GM23338 (cell line): ENCODE results near the gene CACNA2D1. TPM values are rescaled to one million over a fixed set of nuclear protein-coding genes. Genes with fewer than 3 reads are reported as not detected.

Experiments used
- ATAC-seq: fragments of 200-7000 bp; cut with Tn5 transposase; 3 replicates; pipeline ENCODE4 v1.9.1; 2020
- DNase-seq: peaks from one replicate; pipeline ENCODE4 v3.0.0-alpha.2; 2015; ENCODE audit warnings: low spot score
- H2AFZ ChIP-seq: fragments of 200-600 bp; sonication (generic); 2 replicates; pipeline ENCODE4 v1.8.0; 2016; ENCODE audit warnings: antibody characterized with exemption, mild to moderate bottlenecking, moderate library complexity
- H3F3A ChIP-seq: fragments of 200-600 bp; sonication (generic); replicated peaks from 2 replicates; pipeline ENCODE4 v1.8.0; 2017; ENCODE audit warnings: antibody characterized with exemption, mixed run types, low read depth
- H3K27ac ChIP-seq: fragments of 200-600 bp; sonication (generic); 2 replicates; pipeline ENCODE4 v1.6.1; 2016; ENCODE audit warnings: low read depth
- H3K27me3 ChIP-seq: fragments of 200-600 bp; sonication (generic); 2 replicates; pipeline ENCODE4 v1.8.0; 2016; ENCODE audit warnings: mild to moderate bottlenecking, mixed run types, moderate library complexity; ENCODE audit not compliant: insufficient read depth
- H3K36me3 ChIP-seq: fragments of 200-600 bp; sonication (generic); 2 replicates; pipeline ENCODE4 v1.8.0; 2016; ENCODE audit warnings: mild to moderate bottlenecking; ENCODE audit not compliant: insufficient read depth
- H3K4me1 ChIP-seq: fragments of 200-600 bp; sonication (generic); 2 replicates; pipeline ENCODE4 v1.8.0; 2016; ENCODE audit warnings: mild to moderate bottlenecking, moderate library complexity; ENCODE audit not compliant: insufficient read depth
- H3K4me2 ChIP-seq: fragments of 200-600 bp; sonication (generic); 2 replicates; pipeline ENCODE4 v1.7.1; 2017; ENCODE audit warnings: mixed run types
- H3K4me3 ChIP-seq: fragments of 200-600 bp; sonication (generic); 2 replicates; pipeline ENCODE4 v1.6.1; 2016; ENCODE audit warnings: mixed run types
- H3K79me2 ChIP-seq: fragments of 200-600 bp; sonication (generic); replicated peaks from 2 replicates; pipeline ENCODE4 v1.8.0; 2017; ENCODE audit warnings: mild to moderate bottlenecking; ENCODE audit not compliant: insufficient read depth
- H3K9me2 ChIP-seq: fragments of 200-600 bp; sonication (generic); 2 replicates; pipeline ENCODE4 v1.8.0; 2017; ENCODE audit not compliant: insufficient read depth
- H4K20me1 ChIP-seq: fragments of 200-600 bp; sonication (generic); replicated peaks from 2 replicates; pipeline ENCODE4 v1.8.0; 2017; ENCODE audit warnings: mild to moderate bottlenecking; ENCODE audit not compliant: insufficient read depth
- H3K27ac Mint-ChIP-seq: 2 replicates; pipeline ENCODE4 v1.8.0; 2020; ENCODE audit warnings: inconsistent platforms, mild to moderate bottlenecking, moderate library complexity, mixed read lengths
- H3K27me3 Mint-ChIP-seq: 3 replicates; pipeline ENCODE4 v1.8.0; 2022; ENCODE audit warnings: low read depth, mild to moderate bottlenecking, moderate library complexity, mixed read lengths, inconsistent platforms; ENCODE audit not compliant: insufficient read depth, poor library complexity
- H3K36me3 Mint-ChIP-seq: 3 replicates; pipeline ENCODE4 v1.8.0; 2021; ENCODE audit warnings: low read depth, mild to moderate bottlenecking, inconsistent platforms, moderate library complexity, mixed read lengths
- H3K4me1 Mint-ChIP-seq: 3 replicates; pipeline ENCODE4 v1.8.0; 2020; ENCODE audit warnings: mild to moderate bottlenecking, inconsistent platforms, mixed read lengths
- H3K4me3 Mint-ChIP-seq: 3 replicates; pipeline ENCODE4 v1.8.0; 2021; ENCODE audit warnings: moderate library complexity, mild to moderate bottlenecking, inconsistent platforms, mixed read lengths
- H3K9me3 Mint-ChIP-seq: 3 replicates; pipeline ENCODE4 v1.8.0; 2020; ENCODE audit warnings: moderate library complexity, mild to moderate bottlenecking, inconsistent platforms, mixed read lengths
- CREB1 ChIP-seq: fragments of 250-450 bp; sonication (Bioruptor Pico); IDR thresholded peaks from 2 replicates; pipeline ENCODE4 v1.5.0; 2020; ENCODE audit warnings: low read depth, mild to moderate bottlenecking, moderate library complexity
- CTCF ChIP-seq, 2 experiments: fragments of 200-600 bp in 1 of 2; sonication (generic) in 1 of 2; conservative IDR thresholded peaks; 2 replicates each; pipeline versions ENCODE4 v1.5.1 to v1.6.1; 2016 to 2017; ENCODE audit warnings: antibody characterized with exemption in 2 of 2, low read depth in 2 of 2, mild to moderate bottlenecking in 2 of 2, moderate library complexity in 1 of 2
- ETS1 ChIP-seq: IDR thresholded peaks from 2 replicates; pipeline ENCODE4 v1.6.1; 2016; ENCODE audit warnings: antibody characterized with exemption
- EZH2 ChIP-seq: fragments of 200-600 bp; sonication (generic); IDR thresholded peaks from one replicate; pipeline ENCODE4 v1.8.0; 2017; ENCODE audit warnings: antibody characterized with exemption, mild to moderate bottlenecking, low read depth; ENCODE audit not compliant: unreplicated experiment
- EZH2phosphoT487 ChIP-seq: fragments of 200-600 bp; sonication (generic); IDR thresholded peaks from one replicate; pipeline ENCODE4 v1.8.1; 2018; ENCODE audit warnings: antibody characterized with exemption; ENCODE audit not compliant: unreplicated experiment
- JUNB ChIP-seq: IDR thresholded peaks from one replicate; pipeline ENCODE4 v1.6.1; 2016; ENCODE audit warnings: antibody characterized with exemption; ENCODE audit not compliant: unreplicated experiment
- NANOG ChIP-seq: IDR thresholded peaks from 2 replicates; pipeline ENCODE4 v1.6.1; 2016; ENCODE audit warnings: antibody characterized with exemption, borderline replicate concordance
- POLR2AphosphoS5 ChIP-seq: IDR thresholded peaks from 2 replicates; pipeline ENCODE4 v1.6.1; 2016; ENCODE audit warnings: antibody characterized with exemption, low read depth
- REST ChIP-seq: IDR thresholded peaks from one replicate; pipeline ENCODE4 v1.6.1; 2018; ENCODE audit warnings: antibody characterized with exemption; ENCODE audit not compliant: unreplicated experiment
- STAT1 ChIP-seq: IDR thresholded peaks from one replicate; pipeline ENCODE4 v1.6.1; 2016; ENCODE audit warnings: antibody characterized with exemption; ENCODE audit not compliant: unreplicated experiment
- ZNF114 ChIP-seq: fragments of 250-450 bp; sonication (Bioruptor Pico); IDR thresholded peaks from 2 replicates; pipeline ENCODE4 v1.5.0; 2020; ENCODE audit warnings: mild to moderate bottlenecking, moderate library complexity
- ZNF331 ChIP-seq: fragments of 250-450 bp; sonication (Bioruptor Pico); IDR thresholded peaks from 2 replicates; pipeline ENCODE4 v1.5.0; 2020; ENCODE audit warnings: low read depth, mild to moderate bottlenecking, moderate library complexity
- ZNF462 ChIP-seq: fragments of 250-450 bp; sonication (Bioruptor Pico); IDR thresholded peaks from 2 replicates; pipeline ENCODE4 v1.5.0; 2020; ENCODE audit warnings: mild to moderate bottlenecking, moderate library complexity
- polyA plus RNA-seq: library from polyadenylated mRNA; unstranded; fragments of >200 nt; fragmentation: Nextera tagmentation; extraction: Ambion mirVana; gene quantifications from 2 replicates; pipeline ENCODE4 v1.2.1, GENCODE V29; 2016
- total RNA-seq: library from RNA; depleted of rRNA; stranded (reverse); fragments of >200 nt; shearing (Covaris generic); gene quantifications from 2 replicates; pipeline ENCODE4 v1.2.3, GENCODE V29; 2014

Gene CACNA2D1
- total and polyA plus RNA-seq, 2 experiments from 2014 or later: 7.0 to 20.4 TPM

- Histone ChIP-seq H3K9me2 (no peaks in the 10 kb centered on the region), H3K4me1 (peaks cover 14% of the 10 kb centered on the region; the same call in 1 of the 2 replicates), H3K4me2 (no peak overlapping the region), H3K27ac (no peak overlapping the region), H3F3A (no peaks in the 10 kb centered on the region), H2AFZ (no peak overlapping the region), H3K79me2 (no peaks in the 10 kb centered on the region), H4K20me1 (no peaks in the 10 kb centered on the region), H3K36me3 (no peaks in the 10 kb centered on the region), H3K27me3 (no peaks in the 10 kb centered on the region), H3K4me3 (no peak overlapping the region)
- peaks cover 2% of the 10 kb centered on the region for H3K27me3 Mint-ChIP-seq
- peaks cover 17% of the 10 kb centered on the region for H3K4me1 Mint-ChIP-seq
- peaks cover 30% of the 10 kb centered on the region for H3K36me3 Mint-ChIP-seq
- peaks cover 19% of the 10 kb centered on the region for H3K9me3 Mint-ChIP-seq
- ATAC-seq (no peak), DNase-seq (no peak)
- H3K27ac Mint-ChIP-seq: no peak overlapping the region
- H3K4me3 Mint-ChIP-seq: no peak overlapping the region
- TF ChIP-seq CTCF (conservative IDR thresholded peaks at IDR 0.05; ENCODE audit: low read depth in 2 of 2) (no peak), CREB1 (CRISPR knock-in tag) (no peak), ZNF114 (CRISPR knock-in tag) (no peak), EZH2 (no peak), REST (no peak), ZNF331 (no peak), JUNB (no peak), EZH2phosphoT487 (no peak), STAT1 (no peak), POLR2AphosphoS5 (no peak), ETS1 (no peak), ZNF462 (no peak), NANOG (no peak)
Measured at GRCh38 chr7:82124445-82124844, 319.1 kb downstream of the CACNA2D1 start.
